Measurements from ENCODE around the gene TCTN1. TPM values are rescaled to one million over a fixed set of nuclear protein-coding genes. Genes with fewer than 3 reads are reported as not detected.

Gene TCTN1
- total RNA-seq, 1 donor from 2014 or later, result 41.0 TPM

DNA sequence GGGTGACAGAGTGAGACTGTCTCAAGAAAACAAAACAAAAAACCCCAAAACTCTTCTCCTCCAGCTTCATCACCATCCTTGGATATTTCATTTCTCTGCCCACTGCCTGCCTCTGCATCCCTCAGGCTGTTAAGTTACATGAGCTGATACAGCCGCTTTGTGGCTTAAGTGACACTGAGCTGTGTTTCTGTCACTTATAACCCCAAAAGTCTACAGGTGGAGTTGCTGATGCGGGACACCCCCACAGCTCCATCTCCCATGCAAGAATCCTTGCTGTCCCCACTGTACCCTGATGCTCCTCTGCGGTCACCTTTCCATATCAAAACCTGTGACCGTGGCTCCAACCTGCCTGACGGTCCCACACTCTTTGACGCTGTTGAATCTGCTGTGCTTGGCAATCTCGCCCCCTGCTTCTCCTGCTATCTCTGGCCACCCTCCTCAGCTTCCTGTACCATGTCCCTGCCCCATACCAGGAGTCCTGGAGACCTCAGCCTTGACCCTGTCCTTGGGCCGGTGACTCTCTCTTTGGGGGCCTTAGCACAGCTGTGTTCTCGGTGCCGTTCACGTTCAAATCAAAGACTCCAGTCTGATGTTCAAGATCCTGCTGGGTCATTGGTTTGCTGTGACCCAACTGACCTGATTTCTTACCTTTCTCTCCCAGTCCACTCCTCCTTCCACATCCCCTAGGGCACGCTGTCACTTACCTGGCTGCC, 54.7 kb downstream of the TCTN1 start:
- intact Hi-C loops (cut with DNase I), result no loop called here
- ATAC-seq (no peak), DNase-seq (ENCODE audit: low spot score) (no peak)

DNA sequence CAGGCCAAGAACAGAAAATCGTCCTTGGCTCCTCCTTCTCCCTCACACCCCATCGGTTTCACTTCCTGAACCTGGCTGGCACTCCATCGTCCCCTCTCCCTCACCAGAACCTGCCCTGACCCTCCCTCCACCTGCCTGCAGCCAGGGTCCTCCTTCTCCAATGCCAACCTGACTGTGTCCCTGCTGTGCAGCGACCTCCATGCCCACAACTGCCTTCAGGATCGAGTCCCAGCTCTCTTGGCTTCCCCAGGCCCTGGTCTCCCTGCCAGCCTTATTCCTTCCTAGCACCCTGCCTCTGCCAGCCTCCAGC, 55.2 kb downstream of the TCTN1 start:
- intact Hi-C loops (cut with DNase I), result no loop called here
- no peak for DNase-seq (ENCODE audit: low spot score)
- no peak for ATAC-seq

DNA sequence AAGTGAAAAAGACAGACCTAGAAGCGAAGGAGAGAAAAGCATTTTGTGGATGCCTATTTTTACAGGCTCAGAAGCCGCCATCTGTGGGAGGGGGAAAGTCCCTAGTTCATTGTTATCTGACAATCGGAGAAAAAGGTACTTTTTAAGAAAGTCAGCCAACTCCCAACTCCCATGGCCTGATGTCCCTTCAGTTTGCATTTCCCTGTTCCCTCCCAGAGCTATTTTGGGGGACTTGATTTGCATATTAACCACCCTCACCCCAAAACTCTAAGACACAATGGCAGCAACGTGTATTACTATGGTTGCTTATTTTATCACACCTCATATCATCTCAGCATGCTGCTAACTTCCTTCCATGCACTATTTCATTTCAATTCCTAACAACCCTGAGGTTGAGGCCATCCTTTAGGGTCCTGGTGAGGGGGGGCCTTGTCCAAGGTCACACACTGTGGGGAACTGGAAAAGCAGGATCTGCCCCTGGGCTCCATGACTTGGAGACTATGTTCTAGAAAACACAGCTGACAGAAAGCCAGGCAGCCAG, 56.3 kb downstream of the TCTN1 start:
- intact Hi-C loops (cut with DNase I), result no loop called here
- no peak for DNase-seq (ENCODE audit: low spot score)
- ATAC-seq, result no peak

DNA sequence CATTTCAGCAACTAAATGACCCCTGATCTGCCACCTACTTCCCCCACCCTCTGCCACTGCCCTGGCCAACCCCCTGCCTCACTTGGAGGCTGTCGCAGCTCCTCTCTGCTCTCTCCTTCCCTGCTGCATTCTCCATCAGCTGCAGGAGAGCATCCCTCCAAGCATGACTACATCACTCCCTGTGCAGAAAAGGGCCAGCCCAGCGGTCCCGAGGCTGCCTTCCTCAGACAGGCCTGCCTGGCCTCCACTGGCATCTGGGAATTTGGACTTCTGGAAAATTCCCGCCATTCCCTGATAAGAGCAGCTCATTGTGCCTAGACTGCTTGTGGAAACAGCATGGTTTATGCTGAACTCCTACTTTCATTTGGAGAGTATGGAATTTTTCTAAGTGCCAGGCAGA, 62.2 kb downstream of the TCTN1 start:
- intact Hi-C loops (cut with DNase I), result no loop called here
- ATAC-seq, result no peak
- no peak for DNase-seq (ENCODE audit: low spot score)

DNA sequence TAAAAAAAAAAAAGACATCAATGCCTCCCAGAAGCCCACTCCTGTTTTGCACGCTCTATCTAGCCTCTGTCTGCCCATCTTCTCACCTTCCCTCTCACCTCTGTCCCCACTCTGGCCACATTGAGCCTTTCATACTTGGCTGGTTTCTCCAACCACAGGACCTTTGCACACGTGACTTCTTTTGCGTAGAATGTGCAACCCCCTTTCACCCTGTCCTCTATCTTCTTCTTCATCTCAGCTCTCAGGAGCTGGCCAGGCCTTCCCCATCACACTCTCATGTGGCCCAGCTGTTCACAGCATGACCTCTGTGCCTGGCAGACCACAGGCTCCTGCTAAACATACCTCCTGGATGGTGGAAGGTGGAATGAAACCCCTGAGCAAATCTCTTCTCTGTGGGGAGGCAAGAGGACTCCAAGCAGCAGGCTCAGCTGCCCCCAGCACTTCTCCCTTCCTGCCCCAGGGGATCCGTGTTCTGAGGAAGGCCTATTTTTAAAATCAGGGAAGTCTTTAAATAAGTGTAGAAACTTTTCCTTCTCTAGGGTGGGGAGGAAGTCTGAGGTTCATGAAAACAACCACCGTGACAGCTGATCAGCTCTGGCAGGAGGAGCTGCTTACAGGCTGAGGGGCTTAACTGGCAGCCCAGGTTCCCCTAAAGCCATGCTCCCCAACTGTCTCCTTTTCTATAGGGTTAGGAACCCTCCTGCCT, 63.4 kb downstream of the TCTN1 start:
- no peak for DNase-seq (ENCODE audit: low spot score)
- ATAC-seq, result peak; percentile 24
- intact Hi-C loops (cut with DNase I), result no loop called here

DNA sequence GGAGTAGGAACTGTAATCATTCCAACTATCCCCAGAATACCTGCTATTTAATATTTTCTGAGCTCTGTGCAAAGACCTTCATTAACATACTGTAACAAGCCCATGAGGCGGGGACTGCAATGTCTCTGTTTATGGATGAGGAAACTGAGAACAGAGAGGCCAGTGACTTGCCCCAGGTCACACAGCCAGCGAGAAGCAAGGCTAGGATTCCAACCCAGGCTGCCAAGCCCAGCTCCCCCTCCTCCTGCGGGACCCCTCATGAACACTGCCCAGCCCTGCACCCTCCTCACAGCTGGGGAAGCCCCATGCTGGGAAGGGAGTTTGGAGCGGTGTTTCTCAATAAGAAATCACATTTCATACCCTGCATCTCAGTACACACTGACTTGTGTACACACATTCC, 64.1 kb downstream of the TCTN1 start:
- no peak for ATAC-seq
- intact Hi-C loops (cut with DNase I), result no loop called here

DNA sequence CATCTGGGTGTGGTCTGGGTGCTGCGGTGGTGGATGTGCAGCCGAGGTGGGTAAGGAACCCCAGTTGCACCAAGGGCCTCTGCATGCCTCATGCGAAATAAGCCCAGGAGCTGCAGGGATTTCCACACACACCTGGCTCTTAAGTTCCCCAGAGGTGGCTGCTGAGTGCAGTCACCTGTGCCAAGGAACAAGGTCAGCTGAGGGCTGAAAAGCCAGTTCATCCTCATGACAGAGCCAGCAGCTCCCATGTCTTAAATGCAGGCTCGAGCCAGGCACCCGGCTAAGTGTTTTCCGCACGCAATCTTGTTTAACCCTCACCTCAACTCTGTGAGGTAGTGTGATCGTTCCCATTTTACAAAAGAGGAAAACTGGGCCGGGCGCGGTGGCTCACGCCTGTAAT, 65.3 kb downstream of the TCTN1 start:
- intact Hi-C loops (cut with DNase I), result no loop called here
- ATAC-seq (no peak), DNase-seq (ENCODE audit: low spot score) (no peak)

More for the DNA sequence above, 64.1 kb downstream of the TCTN1 start:
- DNase-seq (ENCODE audit: low spot score), result no peak

DNA sequence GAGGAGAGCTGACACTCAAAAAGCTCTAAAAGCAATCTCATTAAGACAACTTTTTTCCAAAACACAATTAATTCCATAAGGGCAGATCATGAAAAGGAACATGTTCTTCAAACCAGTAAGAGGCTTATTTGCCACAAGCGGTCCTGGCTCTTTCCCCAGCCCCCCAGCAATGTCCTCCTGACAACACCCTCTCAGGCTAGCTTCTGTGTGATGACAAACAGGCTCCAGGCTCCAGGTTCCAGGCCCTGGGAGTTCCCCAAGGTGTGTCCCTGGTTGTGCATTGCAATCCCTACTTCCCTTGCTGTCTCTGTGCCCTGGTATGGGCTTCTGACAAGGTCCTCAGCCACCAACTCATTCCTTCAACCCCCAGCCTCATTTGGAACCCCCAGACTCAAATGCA, 66.1 kb downstream of the TCTN1 start:
- intact Hi-C loops (cut with DNase I), result no loop called here
- ATAC-seq, result no peak
- no peak for DNase-seq (ENCODE audit: low spot score)

DNA sequence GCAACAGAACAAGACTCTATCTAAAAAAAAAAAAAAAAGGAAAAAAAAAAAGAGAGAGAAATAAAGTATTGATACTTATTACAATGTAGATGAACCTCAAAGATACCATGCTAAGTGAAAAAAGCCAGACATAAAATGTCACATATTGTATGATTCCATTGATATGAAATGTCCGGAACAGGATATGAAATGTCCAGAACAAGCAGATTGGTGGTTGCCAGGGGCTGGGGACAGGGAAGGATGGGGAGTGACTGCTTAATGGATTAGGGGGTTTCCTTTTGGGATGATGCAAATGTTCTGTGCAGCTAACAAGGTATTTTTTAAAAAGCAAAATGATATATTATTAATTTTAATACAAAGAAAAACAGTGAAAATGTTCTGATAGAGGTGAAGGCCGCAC, 70.0 kb downstream of the TCTN1 start:
- ATAC-seq (no peak), DNase-seq (ENCODE audit: low spot score) (no peak)
- intact Hi-C loops (cut with DNase I), result no loop called here

DNA sequence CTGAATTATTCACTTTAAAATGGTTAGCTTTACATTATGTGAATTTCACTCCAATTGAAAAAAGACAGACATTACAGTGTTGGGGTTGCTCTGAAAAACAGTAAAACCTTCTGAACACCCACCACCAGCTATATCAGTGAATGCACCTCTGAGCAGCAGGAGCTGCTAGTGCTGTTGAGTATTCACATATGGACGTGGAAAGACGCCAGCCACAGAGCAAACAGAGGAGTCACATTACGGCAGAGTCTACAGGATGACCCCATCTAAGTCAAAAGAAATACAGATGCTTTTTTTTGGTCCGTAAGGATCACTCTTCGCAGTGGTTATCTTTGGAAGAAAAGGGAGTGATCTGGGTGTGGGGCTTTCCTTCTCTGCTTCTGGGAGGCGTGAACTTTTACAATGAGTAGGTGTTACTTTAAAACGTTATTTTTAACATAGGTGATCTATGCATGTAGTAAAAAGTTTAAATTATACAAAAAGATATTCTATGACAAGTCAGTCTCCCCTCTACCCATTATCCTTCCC, 70.4 kb downstream of the TCTN1 start:
- DNase-seq (ENCODE audit: low spot score) (no peak), ATAC-seq (no peak)
- intact Hi-C loops (cut with DNase I), result no loop called here

DNA sequence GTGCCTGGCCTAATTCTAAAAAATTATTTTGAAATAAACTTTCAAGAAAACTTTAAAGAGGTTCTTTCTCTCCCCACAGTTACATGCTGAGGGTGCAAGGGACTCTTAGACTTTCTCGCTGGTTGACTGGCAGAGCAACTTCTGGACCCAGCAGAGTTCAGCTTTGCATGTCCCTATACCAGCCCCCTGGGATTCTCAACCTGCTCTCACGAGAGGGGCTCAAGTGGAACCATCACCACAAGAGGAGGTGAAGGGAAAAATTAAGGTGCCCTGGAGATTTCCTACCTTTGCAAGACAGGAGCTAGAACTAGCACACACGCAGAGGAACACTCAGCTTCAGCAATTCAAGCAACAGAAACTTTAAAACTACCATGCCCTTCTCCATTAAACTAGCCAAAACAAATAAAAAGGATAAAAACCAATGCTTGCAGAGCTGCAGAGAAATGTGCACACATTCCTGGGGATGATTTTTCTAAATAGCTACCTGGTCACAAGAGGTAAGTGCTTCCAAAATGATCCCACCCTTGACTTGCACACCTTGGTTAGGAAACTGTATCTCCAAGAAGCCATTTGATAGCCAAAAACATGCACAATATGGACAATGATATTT, 72.5 kb downstream of the TCTN1 start:
- ATAC-seq (no peak), DNase-seq (ENCODE audit: low spot score) (no peak)
- intact Hi-C loops (cut with DNase I), result no loop called here

DNA sequence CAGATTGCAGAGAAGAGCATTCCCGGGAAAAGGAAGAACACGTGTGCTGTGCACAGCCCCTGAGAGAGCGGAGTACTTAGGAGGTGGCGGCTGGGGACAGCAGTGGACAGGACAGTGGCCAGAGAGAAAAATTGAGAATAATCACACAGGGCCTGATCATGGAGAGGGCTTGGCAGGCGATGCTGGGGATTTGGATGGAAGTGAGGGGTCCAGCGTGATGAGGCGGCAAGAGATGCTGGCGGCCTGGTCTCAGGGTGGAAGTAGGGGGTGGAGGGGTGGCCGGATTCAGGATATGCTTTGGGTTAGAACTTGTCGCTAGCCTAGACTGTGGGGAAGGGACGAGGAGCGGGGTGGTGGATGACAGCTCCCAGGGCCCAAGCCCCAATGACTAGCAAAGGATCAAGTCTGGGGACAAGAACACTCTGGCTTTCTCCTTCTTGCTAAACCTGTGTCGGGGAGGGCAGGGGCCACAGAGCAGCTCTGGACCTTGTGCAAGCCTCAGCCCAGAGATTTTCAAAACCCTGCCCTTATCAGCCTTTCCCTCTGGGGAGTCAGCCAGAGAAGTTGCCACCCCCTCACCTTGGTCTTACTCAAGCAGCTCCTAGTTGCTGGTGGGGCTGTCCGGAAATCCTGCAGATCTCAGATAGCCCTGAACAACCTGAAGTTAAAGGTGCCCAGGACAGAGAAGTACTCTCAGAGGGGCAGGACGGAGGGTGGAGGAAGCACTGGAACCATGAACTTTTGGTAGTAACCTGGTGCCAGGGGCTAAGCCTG, 73.7 kb downstream of the TCTN1 start:
- no peak for DNase-seq (ENCODE audit: low spot score)
- no peak for ATAC-seq
- intact Hi-C loops (cut with DNase I), result no loop called here

DNA sequence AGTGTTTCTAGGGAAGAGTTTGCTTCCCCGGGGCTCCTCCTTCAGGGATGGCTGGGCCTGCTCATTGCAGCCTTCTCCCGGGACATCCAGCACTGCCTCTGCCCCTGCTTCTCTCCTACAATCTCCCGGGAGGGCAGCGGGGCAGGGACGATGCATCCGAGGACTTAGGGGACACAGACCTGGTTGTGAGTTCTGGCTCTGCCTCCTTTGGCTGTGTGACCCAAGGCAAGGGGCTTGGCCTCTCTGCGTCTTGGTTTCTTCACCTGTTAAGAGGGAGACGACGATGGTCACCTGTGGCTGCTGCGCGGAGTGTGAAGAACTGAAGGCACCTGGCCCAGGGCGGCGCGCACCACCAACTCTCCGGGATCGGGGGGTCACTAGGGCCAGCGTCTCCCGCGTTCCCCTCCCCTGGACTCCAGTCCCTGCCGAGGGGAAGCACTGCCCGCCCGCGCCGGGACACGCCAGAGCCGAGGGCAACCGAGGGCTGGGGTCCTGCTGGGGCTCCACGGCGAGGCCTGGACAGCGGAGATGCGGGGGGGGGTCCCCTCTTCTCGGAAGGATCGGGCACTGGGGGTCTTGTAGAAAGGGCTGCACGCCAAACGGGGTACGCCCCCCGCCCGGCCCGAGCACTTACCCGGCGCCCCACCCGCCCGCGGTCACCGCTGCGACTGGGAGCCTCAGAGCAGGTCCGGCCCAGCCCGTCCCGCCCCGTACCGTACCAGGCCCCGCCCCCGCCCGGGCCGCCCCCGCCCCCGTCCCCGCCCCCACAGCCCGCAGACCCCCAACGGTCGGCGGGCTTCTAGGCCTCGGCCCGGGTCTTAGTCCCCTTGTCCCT, 74.7 kb downstream of the TCTN1 start, which contains the start of gene HVCN1:
TSS of gene HVCN1 (minus strand) at position 670 of the 835 bp plus-strand sequence. CDS start 5,870 bp downstream, outside the sequence.
- intact Hi-C loops (cut with DNase I), result no loop called here
- DNase-seq (ENCODE audit: low spot score), result peak; percentile 80

DNA sequence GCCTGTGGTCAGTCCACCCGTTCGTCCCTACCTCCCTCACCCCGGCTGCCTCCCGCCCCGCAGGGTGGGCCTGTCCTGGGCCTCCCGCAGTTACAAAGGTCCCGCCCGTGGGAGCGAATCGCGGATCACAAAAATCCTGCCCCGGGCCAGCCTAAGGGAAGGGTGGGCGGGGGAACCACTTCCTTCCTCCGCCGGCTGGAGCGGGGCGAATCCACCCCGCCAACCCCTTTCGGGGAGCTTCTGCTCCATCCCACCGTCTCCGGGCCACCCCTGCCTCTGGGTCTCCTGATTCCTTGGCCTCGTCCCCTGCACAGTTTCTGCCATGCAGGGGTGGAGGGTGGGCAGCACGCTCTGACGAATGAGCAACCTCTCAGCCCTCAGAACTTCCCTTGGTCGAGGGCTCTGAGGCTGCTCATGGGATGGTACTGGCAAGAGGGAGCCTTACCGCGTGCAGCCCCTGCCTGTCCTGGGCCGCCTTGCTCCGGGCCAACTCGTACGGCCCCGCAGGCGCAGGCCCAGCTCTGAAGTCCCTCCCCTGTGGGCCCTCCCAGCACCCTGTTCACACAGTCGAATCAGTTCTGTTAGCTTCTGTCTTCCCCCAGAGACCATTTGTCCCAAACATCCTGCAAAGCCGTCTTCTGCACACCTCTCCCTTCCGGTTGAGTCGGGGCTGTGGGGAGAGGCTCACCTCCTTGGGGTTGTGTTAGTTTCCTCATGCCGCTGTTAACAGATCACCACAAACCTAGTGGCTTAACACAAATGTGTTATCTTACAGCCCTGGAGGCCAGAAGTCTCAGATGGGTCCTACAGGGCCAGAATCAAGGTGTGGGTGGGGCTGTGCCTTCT, 75.6 kb downstream of the TCTN1 start:
- peak; percentile 78 for DNase-seq (ENCODE audit: low spot score)
- intact Hi-C loops (cut with DNase I), result no loop called here
- peak; percentile 78 for ATAC-seq

More for the DNA sequence above, 74.7 kb downstream of the TCTN1 start, which contains the start of gene HVCN1:
- peak; percentile 89 for ATAC-seq

DNA sequence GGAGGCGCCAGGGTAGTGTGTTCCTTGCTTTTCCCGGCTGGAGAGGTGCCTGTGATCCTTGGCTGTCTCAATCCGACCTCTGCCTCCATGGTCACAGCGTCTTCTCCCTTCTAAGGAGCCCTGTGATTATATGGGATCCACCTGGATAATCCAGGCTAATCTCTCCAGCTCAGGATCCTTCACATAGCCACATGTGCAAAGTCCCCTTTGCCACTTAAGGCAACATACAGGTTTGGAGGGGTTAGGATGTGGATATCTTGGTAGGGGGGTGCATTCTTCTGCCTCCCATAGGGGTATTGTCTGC, 76.2 kb downstream of the TCTN1 start:
- intact Hi-C loops (cut with DNase I), result no loop called here
- no peak for ATAC-seq
- DNase-seq (ENCODE audit: low spot score), result no peak

DNA sequence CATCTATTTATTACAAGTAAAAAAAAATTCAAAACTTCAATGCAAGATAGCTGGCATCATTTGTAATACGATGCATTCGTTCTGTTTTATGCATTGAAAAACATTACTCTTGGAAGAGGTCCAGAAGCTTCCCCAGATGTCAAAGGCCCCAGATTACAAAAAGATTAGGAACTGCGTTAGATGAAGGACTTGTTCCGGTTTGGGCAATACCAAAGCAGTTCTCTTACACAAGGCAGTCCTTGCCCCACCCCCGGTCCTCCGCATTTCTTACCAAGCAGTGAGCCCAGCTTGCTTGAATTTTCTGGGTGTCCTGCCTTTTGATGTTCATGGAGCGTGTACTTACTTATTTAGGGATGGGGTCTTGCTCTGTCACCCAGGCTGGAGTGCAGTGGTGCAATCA, 79.8 kb downstream of the TCTN1 start:
- DNase-seq (ENCODE audit: low spot score), result no peak
- intact Hi-C loops (cut with DNase I), result no loop called here
- ATAC-seq, result peak; percentile 35

DNA sequence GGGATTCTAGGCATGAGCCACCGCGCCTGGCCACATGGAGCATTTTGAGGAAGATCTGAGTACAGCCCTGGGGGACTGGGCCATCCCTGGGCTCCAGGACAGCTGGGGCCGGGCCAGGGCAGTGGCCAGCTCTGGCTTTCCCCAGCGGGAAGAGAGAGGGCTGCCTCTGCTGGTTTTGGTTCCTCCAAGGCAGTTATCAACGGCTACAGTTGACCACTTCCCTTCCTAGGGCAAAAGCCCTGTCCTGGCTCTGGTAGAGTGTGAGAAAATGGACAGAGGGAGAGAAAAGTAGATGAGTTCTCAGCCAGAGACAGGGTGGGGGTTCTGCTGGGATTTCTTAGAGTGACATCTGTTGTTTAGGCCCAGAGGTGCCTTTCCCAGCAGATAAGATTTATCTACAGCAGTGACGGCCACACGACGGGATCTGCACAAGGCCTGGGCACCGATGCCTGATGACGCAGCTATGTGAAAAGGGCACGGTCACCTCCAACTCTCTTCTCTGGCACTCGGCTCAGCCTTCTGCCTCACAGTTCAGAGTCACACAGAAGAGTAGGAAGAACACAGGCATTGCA, 80.5 kb downstream of the TCTN1 start:
- ATAC-seq, result peak; percentile 69
- intact Hi-C loops (cut with DNase I), result no loop called here
- no peak for DNase-seq (ENCODE audit: low spot score)

Data from sciatic nerve (tissue), 2 donors.